NCI-H524 (cell line): ENCODE measurements around the gene ANKS1B.

Source experiments
- DNase-seq, 2 experiments: peaks; one replicate each; lab custom pipeline; 2025; lab: John Stamatoyannopoulos, UW

ANKS1B gene

GRCh38 chr12:99192489-99192888 lies 792.2 kb downstream of the ANKS1B start:
- DNase-seq, result no peak

GRCh38 chr12:99176871-99177270 lies 807.9 kb downstream of the ANKS1B start:
- DNase-seq, result no peak

GRCh38 chr12:99170461-99170860 lies 814.3 kb downstream of the ANKS1B start:
- no peak for DNase-seq

GRCh38 chr12:99170037-99170436 lies 814.7 kb downstream of the ANKS1B start:
- DNase-seq, result no peak

GRCh38 chr12:99157946-99158345 lies 826.8 kb downstream of the ANKS1B start:
- no peak for DNase-seq

- DNase-seq, result no peak
Observed at GRCh38 chr12:99154983-99155336, 829.8 kb downstream of the ANKS1B start.

- DNase-seq, result no peak
Observed at GRCh38 chr12:99154216-99154982, 830.3 kb downstream of the ANKS1B start.

- DNase-seq, result no peak
Observed at GRCh38 chr12:99153293-99153692, 831.4 kb downstream of the ANKS1B start.

- no peak for DNase-seq
Observed at GRCh38 chr12:99152337-99152736, 832.4 kb downstream of the ANKS1B start.

GRCh38 chr12:99151744-99152143 lies 833.0 kb downstream of the ANKS1B start:
- no peak for DNase-seq

- DNase-seq, result no peak
Observed at GRCh38 chr12:99147130-99147529, 837.6 kb downstream of the ANKS1B start.

GRCh38 chr12:99146730-99147129 lies 838.0 kb downstream of the ANKS1B start:
- DNase-seq, result no peak

- DNase-seq, result no peak
Observed at GRCh38 chr12:99146185-99146584, 838.6 kb downstream of the ANKS1B start.

- no peak for DNase-seq
Observed at GRCh38 chr12:99142651-99143050, 842.1 kb downstream of the ANKS1B start.

- DNase-seq, result no peak
Observed at GRCh38 chr12:99140017-99140720, 844.6 kb downstream of the ANKS1B start.

- DNase-seq, result no peak
Observed at GRCh38 chr12:99138393-99138792, 846.3 kb downstream of the ANKS1B start.

- DNase-seq, result no peak
Observed at GRCh38 chr12:99137124-99137855, 847.4 kb downstream of the ANKS1B start.

GRCh38 chr12:99136516-99136915 lies 848.2 kb downstream of the ANKS1B start:
- DNase-seq, result no peak

- no peak for DNase-seq
Observed at GRCh38 chr12:99135376-99135775, 849.4 kb downstream of the ANKS1B start.

- no peak for DNase-seq
Observed at GRCh38 chr12:99133401-99133800, 851.3 kb downstream of the ANKS1B start.

- peak; percentile 63 to 76 for DNase-seq
Observed at GRCh38 chr12:99131751-99132199, 853.0 kb downstream of the ANKS1B start.

- no peak for DNase-seq
Observed at GRCh38 chr12:99130808-99131553, 853.8 kb downstream of the ANKS1B start.
